ENCODE data around the gene KDM5B.
A peak's percentile ranks its signal among the peaks of the same experiment; 100 is the strongest.
"Not testable (repeated sequence)": the region's sequence is repeated elsewhere in the genome, so short reads cannot be mapped to it uniquely, and the experiment has no call there.

The KDM5B gene

GRCh38 chr1:202812176-202813026 is 4.2 kb upstream of the KDM5B start:
- DNase-seq, result no peak

- DNase-seq, result no peak
Observed at GRCh38 chr1:202811296-202812175, 3.3 kb upstream of the KDM5B start.

DNA sequence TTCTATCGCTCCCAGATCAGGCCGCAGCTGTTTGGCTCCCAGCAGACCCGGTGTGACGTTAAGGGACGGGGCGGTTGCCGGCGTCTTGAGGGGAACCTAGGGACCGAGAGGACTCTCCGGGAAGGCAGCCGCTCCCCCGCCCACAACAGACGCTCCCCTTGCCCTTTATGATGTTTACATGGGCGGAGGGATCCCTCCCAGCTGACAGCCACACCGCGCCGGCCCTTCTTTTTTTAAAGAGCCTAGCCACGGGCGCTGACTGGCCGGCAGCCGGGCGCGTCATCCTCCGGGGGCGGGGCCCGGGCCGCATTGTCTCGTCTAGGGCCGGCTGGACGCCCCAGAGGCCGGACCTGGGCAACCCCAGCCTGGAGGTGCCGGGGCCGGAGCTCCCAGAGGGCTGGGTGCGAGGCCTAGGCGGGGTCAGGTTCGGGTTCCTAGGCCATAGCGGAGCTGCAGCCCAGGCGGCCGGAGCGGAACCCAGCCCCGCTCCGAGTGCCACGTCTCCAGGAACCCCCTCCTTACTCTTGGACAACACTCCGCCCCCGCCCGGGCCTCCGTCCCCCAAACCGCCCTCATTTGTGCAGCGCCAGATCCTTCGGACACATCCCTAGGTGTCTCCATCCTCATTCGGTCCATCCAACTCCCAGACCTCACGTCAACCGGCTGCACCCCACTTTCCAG is 2.5 kb upstream of the KDM5B start, which contains the start of gene PCAT6:
Gene PCAT6 (plus strand): TSS at position 340 of the 681 bp plus-strand sequence.
- peak; percentile 97 for DNase-seq

DNA sequence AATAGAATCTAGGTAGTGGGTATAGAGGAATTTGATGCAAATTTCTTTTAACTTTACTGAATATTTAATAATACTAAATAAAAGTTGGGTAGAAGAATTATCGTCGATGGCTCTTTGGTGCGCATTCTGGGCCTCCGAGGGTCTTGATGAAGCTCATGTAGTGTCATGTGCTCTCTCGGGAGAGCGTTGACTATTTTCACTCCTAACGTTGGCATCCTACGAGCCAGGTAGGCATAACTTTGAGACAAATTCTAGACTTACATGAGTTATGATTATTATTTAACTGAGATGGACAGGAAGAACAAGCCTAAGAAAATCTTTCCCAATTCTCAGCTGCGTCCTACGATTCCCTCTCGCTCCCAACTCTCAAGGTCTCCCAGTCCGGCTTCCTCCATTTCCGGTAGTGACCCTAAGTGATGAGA is 2.0 kb upstream of the KDM5B start:
- DNase-seq, result no peak

- no peak for DNase-seq
Observed at GRCh38 chr1:202809597-202810159, 1.5 kb upstream of the KDM5B start.

- DNase-seq, result peak; percentile 80
Observed at GRCh38 chr1:202807451-202807925, 733 bp downstream of the KDM5B start.

DNA sequence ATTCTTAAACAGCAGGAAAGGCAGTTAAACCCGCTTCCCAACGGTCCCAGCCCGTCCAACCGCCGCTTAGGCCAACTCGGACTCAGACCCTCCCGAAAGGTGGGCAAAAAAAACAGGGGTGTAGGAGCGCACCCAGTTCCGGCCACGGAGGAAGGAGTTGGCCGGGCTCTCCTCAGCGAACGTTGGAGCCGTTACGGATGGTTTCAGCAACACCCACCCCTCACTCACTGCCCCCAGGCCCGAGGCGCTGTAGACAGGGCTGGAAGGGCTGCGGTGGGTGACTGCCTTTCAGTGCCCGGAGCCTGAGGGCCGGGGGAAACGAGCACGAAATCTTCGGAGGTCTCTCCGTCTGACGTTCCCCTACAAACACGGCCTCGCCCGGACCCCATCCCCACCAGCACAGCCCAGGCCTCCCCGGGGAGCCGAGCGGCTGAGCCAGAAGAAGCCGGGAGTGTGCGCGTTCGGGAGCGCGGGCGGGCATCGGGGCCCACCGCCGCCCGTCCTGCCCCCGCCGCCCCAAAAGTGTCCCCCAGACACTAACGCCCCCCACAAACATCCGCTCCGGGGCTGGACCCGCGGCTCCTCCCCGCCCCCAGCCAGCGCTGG is 1.3 kb downstream of the KDM5B start:
- peak; percentile 80 for DNase-seq

DNA sequence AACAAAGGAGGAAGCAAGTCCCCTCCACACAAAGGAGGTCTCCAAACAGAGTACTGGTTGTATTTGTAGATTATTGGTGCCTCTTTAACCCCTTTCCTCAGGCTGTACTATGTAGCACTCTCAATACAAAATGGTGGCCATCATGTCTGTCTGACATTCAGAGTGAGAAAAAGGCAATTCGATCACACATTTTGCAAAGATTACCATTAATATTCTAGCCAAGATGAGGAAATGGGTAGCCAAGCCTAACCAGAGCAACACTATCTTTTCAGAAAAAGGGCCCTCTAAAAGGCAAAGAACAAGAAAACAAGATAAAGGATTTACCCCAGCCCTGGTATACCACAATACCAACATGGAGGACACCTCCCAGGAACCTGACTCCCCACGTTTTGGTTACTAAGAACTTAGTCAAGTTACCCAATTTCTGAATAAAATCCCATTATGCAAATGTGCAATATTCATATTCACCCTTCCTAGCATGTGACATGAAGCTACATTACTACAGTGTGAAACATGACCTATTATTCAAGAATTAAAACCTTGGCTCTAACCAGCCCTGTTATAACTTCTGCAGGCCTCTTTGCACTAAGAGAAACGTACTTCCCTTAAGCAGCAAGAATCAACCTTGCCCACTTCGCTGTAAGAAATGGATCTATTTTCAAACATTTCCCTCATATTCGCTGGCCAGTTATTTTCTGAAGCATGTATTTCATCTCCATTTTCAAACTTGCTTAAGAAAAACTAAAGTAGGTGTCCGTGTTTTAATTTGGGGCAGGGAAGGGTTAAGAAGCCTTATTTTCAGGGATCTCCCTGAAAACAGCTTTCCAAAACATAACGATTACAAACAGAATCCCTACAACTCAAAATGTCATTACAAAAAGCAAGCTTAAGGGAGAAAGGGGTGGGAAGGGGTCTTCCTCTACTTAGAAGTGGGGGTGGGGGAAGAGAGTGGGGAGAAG is 2.1 kb downstream of the KDM5B start:
- DNase-seq, result peak; percentile 69

- DNase-seq, result peak; percentile 65
Observed at GRCh38 chr1:202804126-202804525, 4.1 kb downstream of the KDM5B start.

DNA sequence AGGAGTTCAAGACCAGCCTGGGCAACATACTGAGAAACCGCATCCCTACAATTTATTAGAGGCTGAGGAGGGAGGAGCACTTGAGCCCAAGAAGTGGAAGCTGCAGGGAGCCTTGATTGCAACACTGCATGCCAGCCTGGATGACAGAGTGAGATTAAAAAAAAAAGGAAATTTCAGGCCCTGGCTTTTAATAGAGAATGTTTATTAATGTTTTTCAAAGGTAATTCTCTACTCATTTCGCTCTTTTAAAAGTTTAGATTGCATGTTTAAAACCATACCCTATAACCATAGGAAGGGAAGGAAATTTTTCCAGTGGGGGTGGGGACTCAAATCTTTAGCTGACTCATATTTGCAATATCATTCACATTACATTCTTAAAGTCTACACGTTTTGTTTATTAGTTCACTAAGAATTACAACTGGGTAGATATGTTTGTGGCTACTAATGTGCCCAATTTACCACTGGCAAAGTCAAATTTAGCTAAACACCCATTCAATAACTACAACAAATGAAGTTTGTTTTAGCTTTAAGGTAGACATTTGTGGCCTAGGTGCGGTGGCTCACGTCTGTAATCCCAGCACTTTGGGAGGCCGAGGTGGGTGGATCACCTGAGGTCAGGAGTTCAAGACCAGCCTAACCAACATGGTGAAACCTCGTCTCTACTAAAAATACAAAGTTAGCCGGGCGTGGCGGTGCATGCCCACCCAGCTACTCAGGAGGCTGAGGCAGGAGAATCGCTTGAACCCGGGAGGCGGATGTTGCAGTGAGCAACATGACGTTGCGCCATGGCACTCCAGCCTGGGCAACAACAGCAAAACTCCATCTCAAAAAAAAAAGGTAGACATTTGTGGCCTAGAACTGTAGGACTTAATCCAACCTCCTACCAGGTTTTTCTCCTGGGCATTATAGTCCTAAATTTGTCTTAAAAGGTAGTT is 5.0 kb downstream of the KDM5B start:
- peak; percentile 60 for DNase-seq

DNA sequence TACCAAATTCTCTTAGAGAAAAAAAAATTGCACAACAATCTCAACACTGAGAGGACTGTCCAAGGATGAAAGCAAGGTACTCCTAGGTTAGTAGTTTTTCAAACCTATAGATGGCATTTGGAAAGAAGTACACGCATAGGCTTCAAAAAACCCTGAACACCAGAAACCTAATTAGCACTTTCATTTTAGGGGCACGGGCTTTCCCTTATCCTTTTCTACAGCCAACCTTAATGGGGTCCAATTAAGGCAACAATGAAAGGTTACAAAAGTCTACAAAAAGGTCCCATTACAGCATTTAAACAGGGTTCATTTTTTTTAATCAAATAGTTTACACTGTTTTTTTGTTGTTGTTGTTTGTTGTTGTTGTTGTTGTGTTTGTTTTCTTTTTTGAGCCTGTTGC is 6.2 kb downstream of the KDM5B start:
- DNase-seq, result no peak

DNA sequence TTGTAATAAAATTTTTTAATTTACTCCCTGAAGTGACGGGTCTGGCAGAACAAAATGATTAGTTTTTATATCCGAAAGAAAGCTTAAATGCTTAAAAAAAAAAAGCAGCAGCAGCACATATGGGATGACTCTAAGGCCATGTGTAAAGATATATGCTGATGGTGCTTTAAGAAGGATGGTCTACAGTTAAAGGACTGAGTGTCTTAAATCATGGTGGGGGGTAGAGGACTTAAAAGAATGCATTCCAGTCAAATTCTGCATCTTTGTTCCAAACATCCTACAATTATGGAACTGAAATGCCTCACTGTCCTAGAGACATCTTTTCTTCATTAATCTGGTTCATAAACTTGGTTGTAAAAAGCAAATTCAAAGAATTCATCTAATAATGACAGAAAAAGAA is 7.0 kb downstream of the KDM5B start:
- no peak for DNase-seq

DNA sequence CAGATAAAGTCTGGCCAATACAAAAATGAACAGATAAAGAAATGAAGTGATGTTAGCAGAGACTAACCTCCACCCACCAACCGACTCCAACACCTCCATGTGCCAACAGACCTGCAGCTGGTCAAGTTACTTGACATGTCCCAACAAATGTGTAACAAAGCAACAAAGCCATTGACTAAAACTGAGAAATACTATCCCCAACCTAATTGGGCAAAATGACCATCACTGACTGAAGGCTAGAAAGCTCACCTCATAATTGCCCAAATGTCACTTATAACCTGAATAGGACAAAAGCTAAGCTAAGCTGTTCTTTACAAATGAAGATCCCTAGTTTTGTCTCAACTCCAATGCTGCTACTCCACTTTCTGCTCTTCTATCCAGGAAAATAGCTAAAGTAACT is 7.5 kb downstream of the KDM5B start:
- no peak for DNase-seq

DNA sequence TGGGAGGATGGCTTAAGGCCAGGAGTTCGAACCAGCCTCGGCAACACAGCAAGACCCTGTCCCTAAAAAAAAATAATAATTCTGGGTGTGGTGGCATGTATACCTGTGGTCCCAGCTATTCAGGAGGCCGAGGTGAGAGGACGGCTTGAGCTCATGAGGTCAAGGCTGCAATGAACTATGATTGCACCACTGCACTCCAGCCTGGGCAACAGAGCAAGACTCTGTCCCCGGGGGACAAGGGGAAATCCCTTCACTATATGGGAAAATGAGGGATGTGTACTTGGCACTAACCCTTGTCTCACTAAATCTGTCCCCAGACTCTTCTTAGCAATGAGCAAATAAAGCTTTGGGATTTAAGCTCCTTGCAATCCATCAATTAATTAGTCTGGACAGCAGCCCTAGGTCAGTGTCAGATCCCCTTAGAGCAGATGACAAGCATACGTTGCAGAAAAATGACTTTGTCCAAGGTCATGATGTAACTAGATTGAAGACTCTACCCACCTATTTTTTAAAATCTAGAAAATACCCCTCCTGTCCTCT is 9.4 kb downstream of the KDM5B start:
- no peak for DNase-seq

DNA sequence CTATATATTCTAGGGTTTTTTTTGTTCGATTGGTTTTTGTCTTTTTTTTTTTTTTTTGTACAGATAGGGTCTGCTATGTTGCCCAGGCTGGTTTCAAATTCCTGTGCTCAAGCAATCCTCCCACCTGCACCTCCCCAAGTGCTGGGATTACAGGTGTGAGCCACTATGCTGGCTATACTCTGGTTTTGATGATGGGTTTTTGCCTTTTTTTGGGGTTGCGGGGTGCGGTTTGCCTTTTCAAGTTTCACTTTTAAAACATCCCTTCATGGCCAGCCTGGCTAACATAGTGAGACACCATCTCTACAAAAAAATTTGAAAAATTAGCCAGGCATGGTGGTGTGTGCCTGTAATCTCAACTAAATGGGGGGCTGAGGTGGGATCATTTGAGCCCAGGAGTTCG is 10.0 kb downstream of the KDM5B start:
- DNase-seq, result no peak

DNA sequence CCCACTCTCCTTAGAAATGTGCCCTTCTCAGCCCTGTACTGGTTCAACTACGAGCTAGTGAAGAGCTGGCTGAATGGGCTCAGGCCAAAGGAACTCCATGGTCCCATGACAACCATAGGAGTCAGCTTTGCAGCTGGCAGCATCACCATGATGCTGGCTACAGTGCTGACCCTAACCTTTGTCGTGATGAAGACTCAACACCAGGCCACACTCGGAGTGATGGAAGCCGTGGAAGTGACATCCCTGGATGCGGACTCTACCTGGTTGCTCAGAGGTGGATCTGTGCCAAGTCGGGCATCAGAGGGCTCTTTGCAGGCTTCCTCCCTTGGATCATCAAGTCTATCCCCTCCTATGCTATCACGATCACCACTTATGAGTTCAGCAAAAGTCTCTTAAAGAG is 11.6 kb downstream of the KDM5B start:
- DNase-seq, result no peak

GRCh38 chr1:202794931-202795330 is 13.3 kb downstream of the KDM5B start:
- DNase-seq, result not testable (repeated sequence)

GRCh38 chr1:202794051-202794740 is 14.0 kb downstream of the KDM5B start:
- DNase-seq, result peak; percentile 68

Measured in hematopoietic multipotent progenitor cell treated with erythropoietin and hydrocortisone succinate and interleukin-3 and kit ligand, for 4 days (in vitro differentiated cells).